Thymus (tissue), 11 donors: ENCODE measurements around the gene CACTIN. TPM values are rescaled to one million over a fixed set of nuclear protein-coding genes. Genes with fewer than 3 reads are reported as not detected.

Experiments used
- DNase-seq, 9 donors: peaks; one replicate each; pipeline ENCODE4 v3.0.0-alpha.2; 2013; ENCODE audit warnings: low spot score in 9 of 9, low read depth in 6 of 9, missing footprints in 1 of 9
- H3K27ac ChIP-seq, 2 donors: one replicate each; pipeline ENCODE4 v1.5.1; 2013; ENCODE audit warnings: control low read depth in 1 of 2, low read depth in 1 of 2, low read length in 1 of 2, mild to moderate bottlenecking in 1 of 2, moderate library complexity in 1 of 2
- H3K27me3 ChIP-seq, 2 donors: one replicate each; pipeline ENCODE4 v1.5.1; 2013; ENCODE audit warnings: low read length in 1 of 2; ENCODE audit not compliant: control insufficient read depth in 2 of 2, insufficient read depth in 1 of 2
- H3K36me3 ChIP-seq, 2 donors: one replicate each; pipeline ENCODE4 v1.5.1; 2013; ENCODE audit warnings: low read length in 1 of 2, mild to moderate bottlenecking in 1 of 2, moderate library complexity in 1 of 2; ENCODE audit not compliant: control insufficient read depth in 2 of 2, insufficient read depth in 2 of 2
- H3K4me1 ChIP-seq, 2 donors: one replicate each; pipeline ENCODE4 v1.5.1; 2013; ENCODE audit warnings: low read length in 2 of 2; ENCODE audit not compliant: control insufficient read depth in 2 of 2, insufficient read depth in 2 of 2
- H3K4me3 ChIP-seq, 2 donors: one replicate each; pipeline ENCODE4 v1.5.1; 2013; ENCODE audit warnings: low read length in 2 of 2, control low read depth in 1 of 2, mild to moderate bottlenecking in 1 of 2
- H3K9me3 ChIP-seq, 2 donors: one replicate each; pipeline ENCODE4 v1.5.1; 2013; ENCODE audit warnings: low read length in 1 of 2, mild to moderate bottlenecking in 1 of 2; ENCODE audit not compliant: control insufficient read depth in 2 of 2, insufficient read depth in 1 of 2
- WGBS: extraction: QIAGEN DNeasy Blood & Tissue Kit; methylation state at CpG from one replicate; pipeline ENCODE4 v1.1.7; 2013; 5-methylcytosine and 5-hydroxymethylcytosine counted together
- polyA plus RNA-seq: library from polyadenylated mRNA; stranded (reverse); fragments of 200-250 nt; gene quantifications from one replicate; pipeline ENCODE4 v1.2.3, GENCODE V29; 2013
- total RNA-seq: library from RNA; stranded (reverse); fragments of 120-200 nt; gene quantifications from one replicate; pipeline ENCODE4 v1.2.4, GENCODE V29; 2013
- donor health status: healthy.

Gene CACTIN
- total and polyA plus RNA-seq, 2 donors, result 20.4 to 24.4 TPM

GRCh38 chr19:3605770-3606169 is 20.8 kb downstream of the CACTIN start:
- H3K27ac ChIP-seq, result no peak overlapping the region
- H3K4me1 ChIP-seq, result peaks cover 7 to 42% of the 10 kb centered on the region in 2 donors

DNA sequence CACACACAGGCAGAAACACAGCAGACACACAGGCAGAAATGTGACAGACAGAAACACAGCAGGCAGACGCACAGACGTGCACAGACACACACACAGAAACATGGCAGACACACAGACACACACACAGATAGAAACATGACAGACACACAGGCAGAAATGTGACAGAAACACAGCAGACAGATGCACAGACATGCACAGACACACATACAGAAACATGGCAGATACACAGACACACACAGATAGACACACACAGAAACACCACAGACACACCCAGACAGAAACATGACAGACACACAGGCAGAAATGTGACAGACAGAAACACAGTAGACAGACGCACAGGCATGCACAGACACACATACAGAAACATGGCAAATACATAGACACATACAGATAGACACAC is 21.2 kb downstream of the CACTIN start:
- DNase-seq, result no peak
- WGBS, result 78% methylated on average over 3 of the region's 3 CpGs
- H3K4me1 ChIP-seq, result peaks cover 7 to 42% of the 10 kb centered on the region in 2 donors
- peaks cover 0 to 12% of the 10 kb centered on the region in 2 donors for H3K9me3 ChIP-seq
- peaks cover 27 to 45% of the 10 kb centered on the region in 2 donors for H3K27me3 ChIP-seq
- peaks cover 6 to 8% of the 10 kb centered on the region in 2 donors for H3K36me3 ChIP-seq
- H3K4me3 ChIP-seq, result no peak overlapping the region
- H3K27ac ChIP-seq, result no peak overlapping the region

More at GRCh38 chr19:3605770-3606169, 20.8 kb downstream of the CACTIN start:
- H3K27me3 ChIP-seq, result peaks cover 27 to 45% of the 10 kb centered on the region in 2 donors
- peaks cover 8 to 9% of the 10 kb centered on the region in 2 donors for H3K36me3 ChIP-seq
- no peak overlapping the region for H3K4me3 ChIP-seq
- WGBS, result 66% methylated on average over 5 of the region's 5 CpGs
- H3K9me3 ChIP-seq, result peaks cover 0 to 12% of the 10 kb centered on the region in 2 donors
- DNase-seq, result no peak

- DNase-seq, result peak in 2 of 9 donors; percentile 48 to 69
- Histone ChIP-seq H3K27me3 (peaks cover 27 to 45% of the 10 kb centered on the region in 2 donors), H3K4me3 (no peak overlapping the region), H3K9me3 (peaks cover 1 to 12% of the 10 kb centered on the region in 2 donors), H3K4me1 (peaks cover 7 to 42% of the 10 kb centered on the region in 2 donors), H3K27ac (no peak overlapping the region), H3K36me3 (peaks cover 2 to 4% of the 10 kb centered on the region in 2 donors)
- WGBS, result 8% methylated on average over 11 of the region's 11 CpGs
These were observed 21.6 kb downstream of the CACTIN start for GRCh38 chr19:3604987-3605343.

- Histone ChIP-seq H3K4me1 (peaks cover 7 to 42% of the 10 kb centered on the region in 2 donors), H3K4me3 (no peak overlapping the region), H3K27me3 (peaks cover 27 to 45% of the 10 kb centered on the region in 2 donors), H3K27ac (no peak overlapping the region), H3K36me3 (no peaks in the 10 kb centered on the region), H3K9me3 (peaks cover 1 to 12% of the 10 kb centered on the region in 2 donors)
- whole genome bisulfite sequencing, result 74% methylated on average over 27 of the region's 27 CpGs
- DNase-seq, result no peak
These were observed 22.2 kb downstream of the CACTIN start for GRCh38 chr19:3604227-3604986.

DNA sequence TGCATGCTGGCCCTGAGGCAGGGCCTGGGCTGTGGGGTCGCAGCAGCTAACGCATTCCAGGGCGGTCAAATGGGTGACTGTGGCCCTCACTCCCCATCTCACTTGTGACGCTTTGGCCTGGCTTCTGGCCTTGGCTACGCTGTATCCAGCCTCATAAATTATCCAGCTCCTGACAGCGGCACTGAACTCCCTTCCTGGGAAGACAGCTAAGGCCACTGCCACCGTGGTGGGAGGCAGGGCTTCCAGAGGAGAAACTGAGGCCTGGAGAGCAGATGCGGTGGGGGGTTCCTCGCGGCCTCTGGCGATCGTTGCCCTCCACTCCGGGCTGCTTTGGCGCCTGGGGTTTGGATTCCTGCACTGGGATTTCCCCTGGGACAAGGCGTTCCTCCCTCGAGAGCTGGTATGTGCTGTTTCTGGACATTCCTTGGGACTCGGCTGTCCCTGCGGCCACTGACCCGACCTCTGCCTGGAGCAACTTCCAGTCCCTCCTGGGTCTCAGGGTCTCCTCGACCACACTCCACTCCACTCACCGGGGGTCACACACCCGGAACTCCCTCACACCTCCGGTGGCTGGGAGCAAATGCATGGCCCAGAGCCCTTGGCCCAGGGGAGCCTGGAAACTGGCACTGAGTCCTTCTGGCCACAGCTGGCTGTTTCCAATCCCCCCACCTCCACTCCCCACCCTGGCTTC is 23.3 kb downstream of the CACTIN start:
- H3K9me3 ChIP-seq, result peaks cover 1 to 12% of the 10 kb centered on the region in 2 donors
- WGBS, result 93% methylated on average over 23 of the region's 23 CpGs
- no peak for DNase-seq
- H3K27ac ChIP-seq, result no peak overlapping the region
- H3K4me1 ChIP-seq, result peaks cover 6 to 34% of the 10 kb centered on the region in 2 donors
- H3K36me3 ChIP-seq, result no peaks in the 10 kb centered on the region
- H3K4me3 ChIP-seq, result no peak overlapping the region
- peaks cover 27 to 43% of the 10 kb centered on the region in 2 donors for H3K27me3 ChIP-seq

DNA sequence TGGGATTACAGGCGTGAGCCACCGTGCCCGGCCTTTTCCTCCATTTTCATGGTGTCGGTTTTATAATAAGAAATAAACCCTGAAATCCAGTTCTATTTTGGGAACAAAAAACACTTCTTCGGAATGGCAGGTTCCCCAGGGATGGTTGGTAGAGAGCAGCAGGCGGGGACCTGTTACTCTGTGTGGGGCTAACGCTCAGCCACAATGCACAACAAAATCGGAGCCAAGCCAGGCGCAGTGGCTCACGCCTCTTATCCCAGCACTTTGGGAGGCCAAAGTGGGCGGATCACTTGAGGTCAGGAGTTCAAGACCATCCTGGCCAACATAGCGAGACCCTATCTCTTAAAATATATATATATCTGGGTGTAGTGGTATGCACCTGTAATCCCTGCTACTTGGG is 25.6 kb downstream of the CACTIN start:
- Histone ChIP-seq H3K4me3 (no peak overlapping the region), H3K36me3 (no peaks in the 10 kb centered on the region), H3K4me1 (peaks cover 1 to 16% of the 10 kb centered on the region in 2 donors), H3K27me3 (peaks cover 7 to 21% of the 10 kb centered on the region in 2 donors), H3K9me3 (peaks cover 0 to 1% of the 10 kb centered on the region in 2 donors), H3K27ac (no peak overlapping the region)
- 96% methylated on average over 12 of the region's 12 CpGs for WGBS
- DNase-seq, result no peak

DNA sequence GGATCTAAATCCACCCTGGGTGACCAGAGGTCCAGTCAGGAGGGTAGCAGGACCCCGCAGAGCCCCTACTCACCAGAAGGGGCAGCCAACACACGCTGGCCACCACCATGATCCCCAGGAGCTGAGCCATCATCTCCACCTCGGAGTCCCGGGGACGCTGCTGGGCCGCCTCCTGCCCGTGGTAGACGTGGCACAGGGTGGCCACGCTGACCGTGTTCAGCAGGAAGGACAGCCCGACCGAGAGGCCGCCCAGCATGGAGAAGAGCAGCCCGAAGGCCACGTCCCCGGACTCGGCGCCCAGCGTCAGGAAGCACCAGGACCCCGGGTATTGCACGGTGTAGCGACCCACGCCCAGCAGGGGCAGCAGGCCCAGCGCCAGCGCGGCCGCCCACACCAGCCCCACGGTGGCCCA is 26.8 kb downstream of the CACTIN start:
- Histone ChIP-seq H3K27ac (no peak overlapping the region), H3K4me3 (no peak overlapping the region), H3K4me1 (peaks cover 0 to 4% of the 10 kb centered on the region in 2 donors), H3K27me3 (peaks cover 5 to 9% of the 10 kb centered on the region in 2 donors), H3K36me3 (no peaks in the 10 kb centered on the region), H3K9me3 (peaks cover 0 to 1% of the 10 kb centered on the region in 2 donors)
- WGBS, result 95% methylated on average over 28 of the region's 28 CpGs
- DNase-seq, result no peak

DNA sequence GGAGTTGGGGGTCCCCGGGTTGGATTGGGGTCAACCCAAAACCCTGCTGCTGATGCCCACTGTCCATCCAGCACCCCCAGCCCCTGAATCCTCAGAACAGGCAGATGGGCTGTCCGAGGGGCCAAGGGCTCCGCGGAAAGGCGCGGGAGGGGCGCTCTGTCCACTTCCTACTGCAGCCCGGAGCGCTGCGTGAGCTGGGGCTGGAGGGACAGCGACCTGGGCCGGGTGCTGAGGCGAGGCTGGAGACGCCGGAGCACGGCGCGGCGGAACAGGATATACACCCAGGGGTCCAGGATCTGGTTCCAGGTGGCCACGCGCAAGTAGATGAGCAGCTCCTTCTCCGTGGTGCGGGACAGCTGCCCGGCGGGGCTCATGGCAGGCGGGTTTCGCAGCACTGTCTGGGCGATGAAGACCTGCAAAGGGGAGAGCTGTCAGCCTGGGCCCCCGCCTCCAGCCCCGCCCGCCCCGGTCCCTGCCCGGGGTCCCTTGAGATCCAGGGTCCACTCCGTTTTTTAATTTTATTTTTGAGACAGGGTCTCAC is 31.0 kb downstream of the CACTIN start:
- H3K4me1 ChIP-seq, result no peaks in the 10 kb centered on the region
- 95% methylated on average over 34 of the region's 34 CpGs for WGBS
- H3K27ac ChIP-seq, result no peak overlapping the region
- H3K27me3 ChIP-seq, result peaks cover 0 to 5% of the 10 kb centered on the region in 2 donors
- no peaks in the 10 kb centered on the region for H3K36me3 ChIP-seq
- H3K9me3 ChIP-seq, result peaks cover 1 to 20% of the 10 kb centered on the region in 2 donors
- H3K4me3 ChIP-seq, result no peak overlapping the region
- no peak for DNase-seq

- no peaks in the 10 kb centered on the region for H3K4me1 ChIP-seq
- no peak overlapping the region for H3K4me3 ChIP-seq
- 72% methylated on average over 11 of the region's 11 CpGs for WGBS
- peaks cover 0 to 30% of the 10 kb centered on the region in 2 donors for H3K9me3 ChIP-seq
- H3K27me3 ChIP-seq, result peaks cover 0 to 5% of the 10 kb centered on the region in 2 donors
- DNase-seq, result no peak
- H3K36me3 ChIP-seq, result no peaks in the 10 kb centered on the region
- H3K27ac ChIP-seq, result no peak overlapping the region
These were observed 33.4 kb downstream of the CACTIN start for GRCh38 chr19:3593156-3593555.
